IMR-90 (cell line): ENCODE results near the gene PPP1R12C. TPM values are rescaled to one million over a fixed set of nuclear protein-coding genes. Genes with fewer than 3 reads are reported as not detected.

Experiments used
- ATAC-seq: fragments of 200-7000 bp; cut with Tn5 transposase; 2 replicates; pipeline ENCODE4 v1.9.1; 2020; ENCODE audit warnings: low read depth, mild to moderate bottlenecking, moderate library complexity
- BruUV-seq: library from RNA; stranded (reverse); fragments of 400-500 nt; replicated peaks from 2 replicates; lab custom pipeline; 2021; lab: Mats Ljungman, UMichigan
- CTCF ChIA-PET: fragments of 300-600 bp; formaldehyde crosslinking; extraction: SDS; loops from one replicate; lab custom pipeline; 2021; ENCODE audit warnings: antibody characterized with exemption; lab: Yijun Ruan, JAX
- POLR2A ChIA-PET: fragments of 300-600 bp; sonication (Branson Sonifier 250); formaldehyde crosslinking; loops from one replicate; lab custom pipeline; 2022; ENCODE audit warnings: antibody characterized with exemption; ENCODE audit not compliant: unreplicated experiment; lab: Charles Lee
- DNase-seq: peaks from one replicate; pipeline ENCODE4 v3.0.0; 2013
- H2AFZ ChIP-seq: replicated peaks from 2 replicates; pipeline ENCODE3; 2013; ENCODE audit warnings: low read length, mild to moderate bottlenecking; ENCODE audit not compliant: poor library complexity
- H2AK5ac ChIP-seq: 2 replicates; pipeline ENCODE4 v1.6.1; 2013; ENCODE audit warnings: low read depth, low read length, inconsistent platforms
- H2AK9ac ChIP-seq: replicated peaks from 2 replicates; pipeline ENCODE3; 2013; ENCODE audit warnings: mild to moderate bottlenecking, low read depth, low read length, moderate library complexity; ENCODE audit not compliant: poor library complexity
- H2BK120ac ChIP-seq: 2 replicates; pipeline ENCODE4 v1.6.1; 2013; ENCODE audit warnings: low read depth, low read length, inconsistent platforms
- H2BK15ac ChIP-seq: 3 replicates; pipeline ENCODE4 v1.6.1; 2013; ENCODE audit warnings: low read depth, low read length, inconsistent platforms
- H2BK20ac ChIP-seq: 2 replicates; pipeline ENCODE4 v1.6.1; 2013; ENCODE audit warnings: low read depth, mild to moderate bottlenecking, inconsistent platforms, low read length, moderate library complexity
- H2BK5ac ChIP-seq: 2 replicates; pipeline ENCODE4 v1.6.1; 2013; ENCODE audit warnings: mild to moderate bottlenecking, low read depth, low read length, inconsistent platforms; ENCODE audit not compliant: poor library complexity, severe bottlenecking
- H3K14ac ChIP-seq: replicated peaks from 2 replicates; pipeline ENCODE4 v1.6.1; 2013; ENCODE audit warnings: low read depth, low read length, inconsistent platforms
- H3K18ac ChIP-seq: 2 replicates; pipeline ENCODE4 v1.6.1; 2013; ENCODE audit warnings: low read depth, low read length, control low read depth
- H3K23ac ChIP-seq: 2 replicates; pipeline ENCODE4 v1.6.1; 2013; ENCODE audit warnings: low read depth, low read length, inconsistent platforms
- H3K27ac ChIP-seq: 2 replicates; pipeline ENCODE4 v1.5.1; 2013; ENCODE audit warnings: mild to moderate bottlenecking, control low read depth, low read length; ENCODE audit not compliant: insufficient read depth
- H3K27me3 ChIP-seq: 2 replicates; pipeline ENCODE4 v1.6.1; 2013; ENCODE audit warnings: low read length; ENCODE audit not compliant: control insufficient read depth, insufficient read depth
- H3K36me3 ChIP-seq: 2 replicates; pipeline ENCODE4 v1.6.1; 2013; ENCODE audit warnings: low read length, mixed read lengths; ENCODE audit not compliant: control insufficient read depth, insufficient read depth
- H3K4ac ChIP-seq: 2 replicates; pipeline ENCODE4 v1.6.1; 2013; ENCODE audit warnings: low read depth, low read length, inconsistent platforms
- H3K4me1 ChIP-seq: 2 replicates; pipeline ENCODE4 v1.6.1; 2013; ENCODE audit warnings: low read length, mixed read lengths; ENCODE audit not compliant: control insufficient read depth, insufficient read depth
- H3K4me2 ChIP-seq: 2 replicates; pipeline ENCODE4 v1.6.1; 2013; ENCODE audit warnings: low read depth, mild to moderate bottlenecking, control low read depth, low read length, moderate library complexity
- H3K4me3 ChIP-seq: 2 replicates; pipeline ENCODE4 v1.5.1; 2013; ENCODE audit warnings: low read depth, mild to moderate bottlenecking, control low read depth, low read length, moderate library complexity; ENCODE audit not compliant: insufficient read depth
- H3K56ac ChIP-seq: 2 replicates; pipeline ENCODE4 v1.6.1; 2013; ENCODE audit warnings: low read length, inconsistent platforms; ENCODE audit not compliant: insufficient read depth; ENCODE audit errors: extremely low read depth
- H3K79me1 ChIP-seq, 2 experiments: 2 replicates each; pipeline ENCODE4 v1.6.1; 2013; ENCODE audit warnings: low read length in 2 of 2, inconsistent platforms in 1 of 2, low read depth in 1 of 2
- H3K9ac ChIP-seq: 2 replicates; pipeline ENCODE4 v1.6.1; 2013; ENCODE audit warnings: low read depth, low read length, control low read depth
- H3K9me1 ChIP-seq: 2 replicates; pipeline ENCODE4 v1.6.1; 2013; ENCODE audit warnings: low read length, inconsistent platforms; ENCODE audit not compliant: insufficient read depth
- H3K9me3 ChIP-seq: 2 replicates; pipeline ENCODE4 v1.6.1; 2013; ENCODE audit warnings: low read length; ENCODE audit not compliant: control insufficient read depth, insufficient read depth
- H4K20me1 ChIP-seq: 2 replicates; pipeline ENCODE4 v1.6.1; 2013; ENCODE audit warnings: low read length, inconsistent platforms; ENCODE audit not compliant: insufficient read depth
- H4K5ac ChIP-seq: 2 replicates; pipeline ENCODE4 v1.6.1; 2013; ENCODE audit warnings: mild to moderate bottlenecking, low read depth, low read length, control low read depth
- H4K8ac ChIP-seq, 2 experiments: 2 replicates each; pipeline ENCODE4 v1.6.1; 2013; ENCODE audit warnings: low read depth in 2 of 2, low read length in 2 of 2, control low read depth in 1 of 2, inconsistent platforms in 1 of 2
- H4K91ac ChIP-seq: 2 replicates; pipeline ENCODE4 v1.6.1; 2013; ENCODE audit warnings: low read depth, low read length, inconsistent platforms; ENCODE audit not compliant: insufficient read depth
- BHLHE40 ChIP-seq: fragments of 150-350 bp; IDR thresholded peaks from 2 replicates; pipeline ENCODE4 v1.6.1; 2016; ENCODE audit warnings: mild to moderate bottlenecking, low read depth, low read length
- CEBPB ChIP-seq: IDR thresholded peaks from 2 replicates; pipeline ENCODE4 v1.6.1; 2012; ENCODE audit warnings: low read depth, low read length, improper control_type of control experiment
- CHD1 ChIP-seq: IDR thresholded peaks from 2 replicates; pipeline ENCODE4 v1.6.1; 2012; ENCODE audit warnings: low read depth, low read length, improper control_type of control experiment
- CTCF ChIP-seq: conservative IDR thresholded peaks from 2 replicates; pipeline ENCODE4 v1.5.1; 2012; ENCODE audit warnings: mild to moderate bottlenecking, low read depth, low read length, improper control_type of control experiment
- ELK1 ChIP-seq: fragments of 150-350 bp; IDR thresholded peaks from 2 replicates; pipeline ENCODE4 v1.6.1; 2016; ENCODE audit warnings: low read depth, mild to moderate bottlenecking, low read length, moderate library complexity, borderline replicate concordance
- FOS ChIP-seq: fragments of 150-350 bp; IDR thresholded peaks from 2 replicates; pipeline ENCODE4 v1.6.1; 2016; ENCODE audit warnings: low read depth, low read length
- MAFK ChIP-seq: IDR thresholded peaks from 2 replicates; pipeline ENCODE4 v1.6.1; 2012; ENCODE audit warnings: low read depth, low read length, improper control_type of control experiment
- MAZ ChIP-seq: IDR thresholded peaks from 2 replicates; pipeline ENCODE4 v1.6.1; 2012; ENCODE audit warnings: low read depth, mild to moderate bottlenecking, low read length, improper control_type of control experiment, moderate library complexity, borderline replicate concordance
- MXI1 ChIP-seq: IDR thresholded peaks from 2 replicates; pipeline ENCODE4 v1.6.1; 2012; ENCODE audit warnings: low read depth, mild to moderate bottlenecking, low read length, moderate library complexity, borderline replicate concordance
- NFE2L2 ChIP-seq: fragments of 150-350 bp; IDR thresholded peaks from 2 replicates; pipeline ENCODE4 v1.6.1; 2016; ENCODE audit warnings: low read depth, mild to moderate bottlenecking, low read length
- POLR2A ChIP-seq: IDR thresholded peaks from 2 replicates; pipeline ENCODE4 v1.6.1; 2012; ENCODE audit warnings: mild to moderate bottlenecking, low read depth, low read length
- RAD21 ChIP-seq: IDR thresholded peaks from 2 replicates; pipeline ENCODE4 v1.6.1; 2012; ENCODE audit warnings: low read length, improper control_type of control experiment
- RCOR1 ChIP-seq: IDR thresholded peaks from 2 replicates; pipeline ENCODE4 v1.6.1; 2012; ENCODE audit warnings: mild to moderate bottlenecking, low read length, improper control_type of control experiment; ENCODE audit not compliant: insufficient replicate concordance
- RFX5 ChIP-seq: IDR thresholded peaks from 2 replicates; pipeline ENCODE4 v1.8.0; 2012; ENCODE audit warnings: low read depth, mild to moderate bottlenecking, low read length, moderate library complexity
- SMC3 ChIP-seq: fragments of 150-350 bp; IDR thresholded peaks from 2 replicates; pipeline ENCODE4 v1.6.1; 2016; ENCODE audit warnings: low read depth, mild to moderate bottlenecking, antibody characterized with exemption, low read length, moderate library complexity
- USF2 ChIP-seq: fragments of 150-350 bp; IDR thresholded peaks from 2 replicates; pipeline ENCODE4 v1.6.1; 2017; ENCODE audit warnings: mild to moderate bottlenecking, antibody characterized with exemption, low read length, low read depth
- WGBS, 2 experiments: methylation state at CpG; one replicate each; pipeline versions ENCODE4 v1.1.5 to v1.1.7; 2013; ENCODE audit warnings: missing lambda C conversion rate in 2 of 2; ENCODE audit not compliant: insufficient read length in 1 of 2; ENCODE audit errors: extremely low coverage in 2 of 2; 5-methylcytosine and 5-hydroxymethylcytosine counted together
- dilution Hi-C: fragments of 300-500 bp; cut with HindIII; formaldehyde crosslinking; loops from one replicate; pipeline ENCODE4 v1.14.3; 2018; ENCODE audit warnings: low sequenced_read_pairs; ENCODE audit not compliant: unreplicated experiment
- in situ Hi-C: fragments of 300-500 bp; cut with MboI; formaldehyde crosslinking; loops from 3 replicates; pipeline ENCODE4 v1.14.3; 2019; ENCODE audit warnings: low sequenced_read_pairs, inconsistent platforms, mixed read lengths
- intact Hi-C: fragments of 100-400 bp; cut with micrococcal nuclease; formaldehyde crosslinking; loops from 2 replicates; pipeline ENCODE4 v1.10.0; 2022
- polyA plus RNA-seq, 3 experiments: library from polyadenylated mRNA; depleted of rRNA; stranded (reverse); fragments of >200 nt; gene quantifications; 2 replicates each; pipeline ENCODE4 v1.2.3, GENCODE V29; 2012; ENCODE audit warnings: low replicate concordance in 1 of 3
- total RNA-seq: library from RNA; depleted of rRNA; stranded (reverse); fragments of >200 nt; gene quantifications from 2 replicates; pipeline ENCODE4 v1.2.3, GENCODE V29; 2012

PPP1R12C gene
- total and polyA plus RNA-seq, 2 of the 4 experiments (the other 2 are of a cell fraction): 21.5 to 81.4 TPM

GRCh38 chr19:55048446-55048845 is 69.0 kb downstream of the PPP1R12C start:
- Histone ChIP-seq H2BK20ac (no peak overlapping the region), H3K4me3 (no peak overlapping the region), H3K36me3 (peaks cover 41% of the 10 kb centered on the region), H3K4me1 (no peaks in the 10 kb centered on the region), H3K56ac (no peak overlapping the region), H4K5ac (no peak overlapping the region), H2BK120ac (no peak overlapping the region), H4K20me1 (no peaks in the 10 kb centered on the region), H3K27ac (no peak overlapping the region), H3K4ac (no peak overlapping the region), H3K14ac (no peak overlapping the region), H3K9ac (no peak overlapping the region), H2AFZ (no peak overlapping the region), H3K9me1 (peaks cover 4% of the 10 kb centered on the region; the same call in 1 of the 2 replicates), H3K79me1 (no peaks in the 10 kb centered on the region), H2AK9ac (no peak overlapping the region), H3K4me2 (no peak overlapping the region), H3K18ac (no peak overlapping the region), H3K9me3 (no peaks in the 10 kb centered on the region), H4K8ac (no peak overlapping the region), H3K27me3 (no peaks in the 10 kb centered on the region), H2BK5ac (no peak overlapping the region), H2BK15ac (no peak overlapping the region), H2AK5ac (no peak overlapping the region), H4K91ac (no peak overlapping the region), H3K23ac (no peak overlapping the region)
- DNase-seq (no peak), ATAC-seq (no peak)
- no peak for TF ChIP-seq SMC3
- no peak for TF ChIP-seq MAZ
- TF ChIP-seq BHLHE40: no peak
- TF ChIP-seq CHD1: no peak
- no peak for TF ChIP-seq FOS
- no peak for TF ChIP-seq RFX5
- TF ChIP-seq NFE2L2: no peak
- TF ChIP-seq ELK1: no peak
- TF ChIP-seq MAFK: no peak
- no peak for TF ChIP-seq USF2
- TF ChIP-seq MXI1: no peak
- TF ChIP-seq RAD21: no peak
- no peak for TF ChIP-seq CTCF
- no peak for TF ChIP-seq POLR2A
- no peak for TF ChIP-seq RCOR1
- no peak for TF ChIP-seq CEBPB
- ChIA-PET POLR2A (no interaction called here), CTCF (no interaction called here)
- 100% methylated on average over 4 of the region's 15 CpGs; no CpG with 5 or more reads in 1 of the 2 experiments for WGBS, 2 experiments
- dilution Hi-C loops (no loop called here), in situ Hi-C loops (no loop called here), intact Hi-C loops (no loop called here)
- no TSS peak for BruUV-seq
